AG20443 (cell line): ENCODE measurements around the gene HYAL1.

Source experiments
- DNase-seq: peaks from one replicate; pipeline ENCODE4 v3.0.0; 2012; ENCODE audit warnings: low spot score, mixed read lengths

HYAL1 gene

DNA sequence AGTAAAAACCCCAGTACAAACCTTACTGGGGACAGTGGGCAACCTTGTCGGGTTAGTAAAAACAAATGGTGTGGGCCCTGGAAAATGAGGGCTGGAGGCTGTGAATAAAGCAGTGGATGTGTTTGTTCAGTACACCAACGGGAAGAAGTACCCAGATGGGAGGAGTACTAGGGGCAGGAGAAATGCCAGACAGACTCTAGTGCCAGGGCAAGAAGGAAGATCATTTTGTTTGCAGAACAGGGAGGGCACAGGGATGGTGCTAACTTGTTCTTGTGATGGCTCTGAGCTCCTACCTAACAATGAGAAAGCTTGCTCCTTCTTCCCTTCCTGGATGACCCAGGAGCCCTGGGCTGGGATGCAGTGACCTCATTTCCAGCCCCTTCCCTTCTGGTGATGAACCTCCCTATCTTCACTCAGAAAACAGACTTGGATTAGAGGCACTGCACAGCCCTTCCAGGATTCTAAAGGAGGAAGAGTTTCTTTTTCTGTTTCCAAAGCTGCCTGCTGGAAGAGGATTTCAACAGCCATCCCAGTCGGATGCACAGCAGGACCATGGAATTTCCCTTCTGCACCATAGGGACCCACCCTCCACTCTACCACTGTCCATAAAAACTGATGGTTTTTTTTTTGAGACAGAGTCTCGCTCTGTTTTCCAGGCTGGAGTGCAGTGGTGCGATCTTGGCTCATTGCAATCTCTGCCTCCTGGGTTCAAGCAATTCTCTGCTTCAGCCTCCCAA lies 31.1 kb upstream of the HYAL1 start:
- DNase-seq: no peak

DNA sequence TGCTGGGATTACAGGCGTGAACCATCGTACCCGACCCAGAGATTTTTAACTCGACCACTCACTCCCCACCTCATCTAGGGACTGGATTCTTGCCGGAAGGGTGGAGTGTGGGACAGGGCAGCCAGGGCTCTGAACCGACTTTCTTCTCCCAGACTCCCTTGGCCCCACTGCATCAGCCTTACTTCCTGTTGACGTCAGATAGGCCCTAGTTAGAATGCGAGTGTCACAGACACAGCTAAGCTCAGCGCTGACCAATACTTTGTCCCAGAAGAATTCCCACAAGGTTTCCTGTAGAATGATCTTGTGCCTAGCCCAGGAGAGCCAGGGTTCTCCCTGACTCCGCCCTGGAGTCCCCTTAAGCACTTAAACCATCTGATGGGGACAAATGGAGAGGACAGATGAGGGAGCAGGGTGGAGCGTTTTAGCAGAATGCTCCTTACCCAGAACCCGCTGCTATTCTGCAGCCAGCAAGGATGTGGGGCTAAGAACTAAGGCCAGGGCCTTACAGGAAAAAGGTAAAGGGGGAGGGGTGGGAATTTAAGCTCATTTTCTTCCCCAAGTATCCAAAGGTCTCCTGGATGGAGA lies 30.5 kb upstream of the HYAL1 start:
- peak; percentile 64 for DNase-seq

- no peak for DNase-seq
These were observed 28.1 kb upstream of the HYAL1 start for GRCh38 chr3:50331364-50331907.

DNA sequence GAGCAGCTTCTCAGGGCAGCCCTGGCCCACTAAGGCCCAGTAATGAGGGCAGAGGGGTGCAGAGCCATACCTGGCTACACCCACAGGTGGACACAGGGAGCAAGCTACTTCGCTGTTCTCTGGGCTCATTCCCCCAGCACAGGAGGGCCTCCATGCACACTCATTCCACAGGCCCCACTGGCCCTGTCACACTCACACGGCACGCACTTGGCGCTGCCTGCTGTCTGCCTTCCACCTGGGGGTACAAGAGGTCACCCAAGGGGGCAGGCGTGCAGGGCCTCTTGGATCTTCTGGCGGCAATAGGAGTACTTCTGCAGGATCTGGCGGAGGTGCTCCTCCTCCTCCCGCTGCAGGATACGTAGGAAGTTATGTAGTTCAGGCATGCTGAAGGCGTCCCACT lies 27.0 kb upstream of the HYAL1 start:
- DNase-seq: no peak

DNA sequence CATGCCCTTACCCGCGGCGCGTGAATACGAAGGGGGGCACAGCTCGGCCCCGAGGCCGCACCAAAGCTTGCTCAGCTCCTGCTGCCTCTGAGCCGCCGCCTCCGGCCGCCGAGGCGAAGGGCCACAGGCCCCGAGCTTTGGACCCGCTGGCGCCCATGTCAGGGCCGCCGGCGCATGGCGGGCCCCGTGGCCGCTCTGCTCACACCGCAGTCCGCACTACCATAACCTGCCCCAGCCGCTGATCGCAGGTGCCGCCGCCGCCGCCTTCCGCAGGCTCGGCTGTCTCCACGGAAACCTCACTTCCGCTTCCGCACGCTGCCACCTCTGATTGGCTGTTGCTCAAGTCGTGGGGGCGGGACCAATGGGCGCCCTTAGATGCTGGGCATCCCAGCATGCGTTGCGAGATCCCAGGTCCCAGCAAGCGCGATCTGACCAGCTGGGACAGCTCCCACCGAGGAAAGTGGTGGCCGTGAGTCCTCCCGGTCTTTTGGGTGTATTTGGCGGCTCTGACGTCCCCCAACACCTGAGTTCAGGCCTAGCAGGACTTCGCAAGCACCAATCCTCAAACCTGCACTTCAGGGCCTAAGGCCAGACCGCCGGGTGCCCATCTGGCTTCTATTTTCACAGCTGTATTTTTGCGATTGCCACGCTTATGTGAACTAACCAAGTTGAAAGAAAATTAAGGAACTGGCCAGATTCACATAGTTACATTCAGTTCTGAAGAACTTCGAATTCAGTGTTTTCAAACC lies 24.7 kb upstream of the HYAL1 start, which contains the start of gene TUSC2:
TSS of gene TUSC2 (minus strand) at position 281 of the 749 bp plus-strand sequence. CDS start at position 157, 124 bp downstream.
- peak; percentile 96 for DNase-seq

- no peak for DNase-seq
These were observed 23.8 kb upstream of the HYAL1 start for GRCh38 chr3:50327129-50327528.

- DNase-seq: no peak
These were observed 22.8 kb upstream of the HYAL1 start for GRCh38 chr3:50326182-50326541.

- DNase-seq: no peak
These were observed 22.3 kb upstream of the HYAL1 start for GRCh38 chr3:50325497-50326181.

GRCh38 chr3:50325113-50325480 lies 21.7 kb upstream of the HYAL1 start:
- DNase-seq: no peak

DNA sequence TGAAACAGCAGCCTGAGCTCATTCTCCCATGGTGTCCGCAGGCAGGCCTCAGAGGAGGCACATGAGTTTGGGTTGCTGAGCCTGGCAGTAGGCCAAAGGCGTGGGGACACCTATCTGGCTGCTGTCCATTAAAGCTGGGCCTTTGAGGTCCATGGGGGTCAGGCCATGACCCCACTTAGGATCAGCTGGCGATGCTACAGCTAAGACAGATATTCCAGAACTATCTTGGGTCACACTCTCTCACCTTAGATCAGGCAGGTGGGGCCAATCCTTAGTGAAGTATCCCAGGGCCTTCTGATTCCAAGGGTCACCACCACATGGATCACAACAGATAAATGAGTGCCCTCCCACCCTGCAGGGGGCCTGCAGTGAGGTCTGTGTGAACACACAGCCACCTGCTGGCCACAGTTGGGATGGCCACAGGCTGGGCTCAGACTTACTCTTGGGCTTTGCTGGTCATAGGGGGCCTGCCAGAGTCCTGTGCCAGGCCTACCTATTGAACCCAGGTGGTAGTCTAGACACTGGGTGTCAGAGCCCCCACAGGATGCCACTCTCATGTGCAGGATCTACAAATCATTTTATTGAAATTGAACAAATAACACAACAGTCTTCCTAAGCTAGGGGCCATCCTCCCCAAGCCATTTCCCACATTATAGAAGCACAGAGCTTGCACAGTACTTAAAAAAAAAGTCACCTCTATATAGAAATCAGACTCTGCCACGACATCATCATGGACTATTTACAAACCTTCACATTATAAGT lies 21.2 kb upstream of the HYAL1 start:
- DNase-seq: peak; percentile 78

GRCh38 chr3:50323614-50324199 lies 20.3 kb upstream of the HYAL1 start:
- no peak for DNase-seq

DNA sequence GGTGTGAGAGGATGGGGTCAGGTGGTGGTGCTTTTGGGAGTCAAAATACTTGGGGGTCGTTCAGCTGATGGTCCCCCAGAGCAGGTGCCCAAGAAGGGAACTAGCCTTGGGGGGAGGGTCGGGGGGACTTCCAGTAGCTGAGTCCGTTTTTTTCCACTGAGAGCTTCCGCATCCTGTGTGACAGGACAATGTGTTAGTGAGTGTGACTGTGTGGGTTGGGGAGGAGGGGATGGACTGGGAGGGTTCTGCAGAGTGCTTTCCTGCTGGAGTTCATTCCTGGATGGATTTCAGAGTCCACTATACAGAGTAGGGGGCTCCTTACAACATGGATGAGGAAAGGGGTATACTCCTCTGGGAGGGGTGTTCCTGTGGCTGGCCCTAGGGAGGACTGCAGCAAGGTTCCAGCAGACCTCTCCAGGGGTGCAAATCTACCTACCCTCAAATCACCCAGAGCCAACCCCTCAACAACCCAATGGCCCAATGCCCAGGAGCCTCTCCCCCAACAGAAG lies 19.8 kb upstream of the HYAL1 start:
- no peak for DNase-seq

- no peak for DNase-seq
These were observed 19.2 kb upstream of the HYAL1 start, which contains the start of gene HYAL2 for GRCh38 chr3:50322386-50323091. Gene HYAL2 (minus strand): TSS chr3:50322745. CDS start chr3:50320489, 2,256 bp downstream.

GRCh38 chr3:50322115-50322385 lies 18.7 kb upstream of the HYAL1 start:
- DNase-seq: no peak

GRCh38 chr3:50321336-50322114 lies 18.2 kb upstream of the HYAL1 start:
- peak; percentile 94 for DNase-seq

GRCh38 chr3:50320853-50321335 lies 17.5 kb upstream of the HYAL1 start:
- DNase-seq: peak; percentile 89

DNA sequence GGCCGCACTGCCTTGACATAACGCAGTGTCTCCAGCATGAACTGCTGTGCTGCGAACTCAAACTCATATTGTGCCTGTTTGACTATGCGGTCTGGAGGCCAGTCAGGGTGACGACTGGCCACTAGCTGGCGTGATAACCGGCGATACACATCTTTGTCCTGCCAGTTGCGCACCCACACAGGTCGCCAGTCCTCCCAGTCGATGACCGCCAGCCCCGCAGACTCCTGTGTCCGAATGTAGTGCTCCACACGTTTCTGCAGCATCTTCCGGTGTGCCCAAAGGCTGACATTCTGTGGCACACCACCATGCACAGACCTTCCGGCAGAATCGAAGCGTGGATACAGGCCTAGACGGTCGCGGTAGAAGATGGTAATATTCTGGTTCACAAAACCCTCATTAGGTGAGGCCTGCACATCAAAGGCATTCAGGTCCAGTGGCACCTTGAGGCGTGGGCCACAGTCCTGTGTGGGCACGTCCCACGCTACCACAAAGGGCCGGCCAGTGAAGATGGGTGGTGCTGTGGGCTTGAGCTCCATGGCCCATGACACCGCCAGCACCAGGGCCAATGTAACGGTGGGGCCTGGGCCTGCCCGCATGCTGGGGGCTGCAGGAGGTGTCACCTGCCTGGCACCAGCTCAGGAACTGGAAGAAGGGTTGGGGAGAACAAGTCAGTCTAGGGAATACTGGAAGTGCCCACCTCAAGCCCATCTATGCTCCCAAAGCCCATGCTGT lies 16.7 kb upstream of the HYAL1 start:
- DNase-seq: no peak

GRCh38 chr3:50319181-50319893 lies 16.0 kb upstream of the HYAL1 start:
- no peak for DNase-seq
